ENCODE measurements around the gene HHAT. TPM values are rescaled to one million over a fixed set of nuclear protein-coding genes. Genes with fewer than 3 reads are reported as not detected.

Gene HHAT
- total and polyA plus RNA-seq, 2 of the 4 experiments (the other 2 are of a cell fraction), result 1.7 to 2.5 TPM

DNA sequence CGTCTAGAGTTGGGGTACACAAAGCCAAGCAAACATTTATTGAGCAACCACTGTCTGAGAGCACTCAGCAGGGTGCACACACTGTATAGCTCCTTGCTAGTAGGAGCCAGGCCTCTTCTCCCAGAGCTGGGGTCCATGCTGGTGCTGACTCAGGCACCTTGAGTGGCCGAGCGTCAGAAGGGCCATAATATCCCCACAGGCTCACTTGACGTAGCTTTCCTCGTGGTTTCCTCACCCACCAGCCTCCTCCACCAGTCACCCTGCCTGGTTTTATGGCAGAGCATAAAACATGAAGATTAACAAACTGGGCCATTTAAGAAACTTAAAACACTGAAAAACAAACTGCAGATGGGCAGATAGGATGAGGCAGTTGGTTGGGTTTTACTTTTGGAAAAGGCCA is 361.5 kb downstream of the HHAT start:
- ATAC-seq (ENCODE audit: low read depth) (no peak), DNase-seq (no peak)
- no peaks in the 10 kb centered on the region for H3K36me3 ChIP-seq (ENCODE audit: control insufficient read depth, insufficient read depth, low read length)
- ChIA-PET CTCF (no interaction called here), POLR2A (ENCODE audit: unreplicated experiment) (no interaction called here)
- peaks cover 3% of the 10 kb centered on the region; the same call in 1 of the 2 replicates for H3K4me1 ChIP-seq (ENCODE audit: control insufficient read depth, insufficient read depth, low read length)
- H3K9me1 ChIP-seq (ENCODE audit: insufficient read depth, low read length), result 0 out of 2 replicates have a peak, but pooled peaks cover 2% of the 10 kb centered on the region
- no peak overlapping the region for H3K23ac ChIP-seq (ENCODE audit: low read depth, low read length)
- in situ Hi-C loops (cut with MboI; ENCODE audit: low sequenced_read_pairs) (no loop called here), dilution Hi-C loops (cut with HindIII; ENCODE audit: low sequenced_read_pairs, unreplicated experiment) (no loop called here), intact Hi-C loops (cut with micrococcal nuclease) (no loop called here)
- H2AK9ac ChIP-seq (replicated peaks; ENCODE audit: low read depth, low read length, poor library complexity), result no peak overlapping the region
- H3K27me3 ChIP-seq (ENCODE audit: control insufficient read depth, insufficient read depth, low read length), result no peaks in the 10 kb centered on the region
- H2BK120ac ChIP-seq (ENCODE audit: low read depth, low read length), result no peak overlapping the region
- no peaks in the 10 kb centered on the region for H3K9me3 ChIP-seq (ENCODE audit: control insufficient read depth, insufficient read depth, low read length)
- H2BK20ac ChIP-seq (ENCODE audit: low read depth, low read length), result no peak overlapping the region
- no TSS peak for BruUV-seq (replicated peaks)
- TF ChIP-seq MAFK (IDR thresholded peaks at IDR 0.05; ENCODE audit: low read depth, low read length) (no peak), SMC3 (IDR thresholded peaks at IDR 0.05; ENCODE audit: low read depth, low read length) (no peak), RFX5 (IDR thresholded peaks at IDR 0.05; ENCODE audit: low read depth, low read length) (no peak), USF2 (IDR thresholded peaks at IDR 0.05; ENCODE audit: low read depth, low read length) (no peak)
- no peak overlapping the region for H2AFZ ChIP-seq (replicated peaks; ENCODE audit: low read length, poor library complexity)
- H2BK5ac ChIP-seq (ENCODE audit: low read depth, low read length, poor library complexity, severe bottlenecking), result no peak overlapping the region
- no peak overlapping the region for H4K8ac ChIP-seq (ENCODE audit: low read depth in 2 of 2, low read length in 2 of 2)
- no peak overlapping the region for H3K9ac ChIP-seq (ENCODE audit: low read depth, low read length)
- H4K5ac ChIP-seq (ENCODE audit: low read depth, low read length), result no peak overlapping the region
- H3K4me2 ChIP-seq (ENCODE audit: low read depth, low read length), result no peak overlapping the region
- no peak overlapping the region for H3K18ac ChIP-seq (ENCODE audit: low read depth, low read length)
- no peaks in the 10 kb centered on the region for H3K79me1 ChIP-seq (ENCODE audit: low read depth in 1 of 2, low read length in 2 of 2)
- H4K91ac ChIP-seq (ENCODE audit: insufficient read depth, low read depth, low read length), result no peak overlapping the region
- H3K4ac ChIP-seq (ENCODE audit: low read depth, low read length), result no peak overlapping the region
- H3K27ac ChIP-seq (ENCODE audit: insufficient read depth, low read length), result no peak overlapping the region
- no peak overlapping the region for H3K4me3 ChIP-seq (ENCODE audit: insufficient read depth, low read depth, low read length)
- no peak overlapping the region for H3K14ac ChIP-seq (replicated peaks; ENCODE audit: low read depth, low read length)
- H2BK15ac ChIP-seq (ENCODE audit: low read depth, low read length), result no peak overlapping the region; the same call in 2 of the 3 replicates
- no peak overlapping the region for H2AK5ac ChIP-seq (ENCODE audit: low read depth, low read length)
- H3K56ac ChIP-seq (ENCODE audit: extremely low read depth, insufficient read depth, low read length), result no peak overlapping the region
- no peaks in the 10 kb centered on the region for H4K20me1 ChIP-seq (ENCODE audit: insufficient read depth, low read length)
- whole genome bisulfite sequencing, 2 experiments (ENCODE audit: extremely low coverage in 2 of 2, insufficient read length in 1 of 2), result 100% methylated on average over 1 of the region's 5 CpGs; no CpG with 5 or more reads in 1 of the 2 experiments
